ENCODE data around the gene PTGS2.

DNA sequence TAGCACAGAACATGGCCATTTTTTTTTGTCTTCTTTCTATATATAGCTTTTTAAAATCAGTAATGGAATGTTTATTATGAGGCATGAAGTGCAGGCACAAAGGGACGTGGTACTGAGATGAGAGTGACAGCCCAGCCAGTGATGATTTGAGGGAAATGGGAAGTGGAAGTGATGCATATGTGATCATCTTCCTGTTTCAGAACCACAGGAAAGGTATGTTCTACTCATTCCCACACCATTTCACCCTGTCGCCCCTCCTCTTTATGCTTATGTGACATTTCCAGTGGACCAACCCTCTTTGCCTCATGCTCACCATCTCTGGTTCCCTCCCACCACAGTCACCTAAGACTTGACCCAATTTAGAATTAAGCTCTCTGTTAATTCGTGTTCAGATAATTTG, 24.3 kb downstream of the PTGS2 start:
- TF ChIP-seq, protein P1, sequence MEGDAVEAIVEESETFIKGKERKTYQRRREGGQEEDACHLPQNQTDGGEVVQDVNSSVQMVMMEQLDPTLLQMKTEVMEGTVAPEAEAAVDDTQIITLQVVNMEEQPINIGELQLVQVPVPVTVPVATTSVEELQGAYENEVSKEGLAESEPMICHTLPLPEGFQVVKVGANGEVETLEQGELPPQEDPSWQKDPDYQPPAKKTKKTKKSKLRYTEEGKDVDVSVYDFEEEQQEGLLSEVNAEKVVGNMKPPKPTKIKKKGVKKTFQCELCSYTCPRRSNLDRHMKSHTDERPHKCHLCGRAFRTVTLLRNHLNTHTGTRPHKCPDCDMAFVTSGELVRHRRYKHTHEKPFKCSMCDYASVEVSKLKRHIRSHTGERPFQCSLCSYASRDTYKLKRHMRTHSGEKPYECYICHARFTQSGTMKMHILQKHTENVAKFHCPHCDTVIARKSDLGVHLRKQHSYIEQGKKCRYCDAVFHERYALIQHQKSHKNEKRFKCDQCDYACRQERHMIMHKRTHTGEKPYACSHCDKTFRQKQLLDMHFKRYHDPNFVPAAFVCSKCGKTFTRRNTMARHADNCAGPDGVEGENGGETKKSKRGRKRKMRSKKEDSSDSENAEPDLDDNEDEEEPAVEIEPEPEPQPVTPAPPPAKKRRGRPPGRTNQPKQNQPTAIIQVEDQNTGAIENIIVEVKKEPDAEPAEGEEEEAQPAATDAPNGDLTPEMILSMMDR (IDR thresholded peaks at IDR 0.05), result no peak
- no peak for TF ChIP-seq EP300 (IDR thresholded peaks at IDR 0.05)

Data from ovary (tissue), 3 donors.